Myocyte (in vitro differentiated cells): ENCODE results near the gene MACROD2. TPM values are rescaled to one million over a fixed set of nuclear protein-coding genes. Genes with fewer than 3 reads are reported as not detected.

Experiments used
- DNase-seq: peaks from one replicate; pipeline ENCODE4 v3.0.0-alpha.2; 2012; ENCODE audit warnings: low read depth
- total RNA-seq: library from RNA; depleted of rRNA; stranded (reverse); fragments of >200 nt; gene quantifications from 2 replicates; pipeline ENCODE4 v1.2.3, GENCODE V29; 2014

The MACROD2 gene
- total RNA-seq, 1 donor from 2014 or later: 5.3 TPM

DNA sequence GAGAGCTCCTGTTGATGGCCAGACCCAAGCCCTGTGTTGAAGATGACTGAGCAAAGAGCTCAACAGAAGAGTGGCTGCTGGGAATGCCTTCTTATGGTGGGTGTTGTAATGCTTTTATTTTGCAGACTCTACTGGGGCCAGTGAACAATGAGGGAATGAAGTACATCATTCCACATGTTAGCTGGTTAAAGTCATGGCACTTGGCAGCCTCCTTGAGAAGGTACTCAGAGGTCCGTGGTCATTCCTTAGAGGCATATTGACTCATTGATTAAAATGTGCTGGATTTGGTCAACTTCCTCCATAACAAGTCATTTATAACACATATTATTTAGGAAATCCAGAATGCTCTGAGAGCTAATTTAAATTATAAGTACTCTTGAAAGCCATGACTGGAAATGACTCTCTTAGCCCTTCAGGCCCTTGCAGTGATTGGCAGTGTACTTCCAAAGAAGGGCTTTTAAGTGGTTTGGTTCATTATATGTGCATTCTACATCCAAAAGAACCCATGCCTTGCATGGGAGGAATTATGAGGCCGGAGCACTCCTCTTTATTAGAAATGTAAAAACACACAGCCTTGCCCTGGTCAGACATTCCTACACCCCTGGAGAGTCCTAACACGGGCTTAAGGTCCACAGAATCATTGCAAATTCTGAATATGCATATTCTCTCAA is 1601.0 kb downstream of the MACROD2 start:
- DNase-seq: no peak

- no peak for DNase-seq
Measured at GRCh38 chr20:15597306-15597705, 1602.0 kb downstream of the MACROD2 start.

DNA sequence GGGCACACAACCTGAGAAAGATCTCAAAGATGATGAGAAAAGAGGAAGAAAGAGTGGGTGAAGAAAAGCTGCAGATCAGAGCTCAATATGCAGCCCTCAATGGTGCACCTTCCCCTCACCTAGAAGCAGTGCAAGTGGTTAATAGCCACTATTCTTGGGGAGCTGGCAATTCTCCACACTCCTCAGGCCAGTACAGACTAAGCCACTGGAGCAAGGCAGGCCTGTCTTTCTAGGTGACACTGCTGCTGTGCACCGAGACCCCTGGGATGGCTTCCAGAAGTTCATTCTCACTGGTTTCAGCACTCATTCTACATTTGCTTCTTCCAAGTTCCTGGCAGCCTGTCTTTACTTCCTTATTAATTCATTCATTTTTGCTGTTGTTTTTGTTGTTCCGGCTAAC is 1604.6 kb downstream of the MACROD2 start:
- no peak for DNase-seq

DNA sequence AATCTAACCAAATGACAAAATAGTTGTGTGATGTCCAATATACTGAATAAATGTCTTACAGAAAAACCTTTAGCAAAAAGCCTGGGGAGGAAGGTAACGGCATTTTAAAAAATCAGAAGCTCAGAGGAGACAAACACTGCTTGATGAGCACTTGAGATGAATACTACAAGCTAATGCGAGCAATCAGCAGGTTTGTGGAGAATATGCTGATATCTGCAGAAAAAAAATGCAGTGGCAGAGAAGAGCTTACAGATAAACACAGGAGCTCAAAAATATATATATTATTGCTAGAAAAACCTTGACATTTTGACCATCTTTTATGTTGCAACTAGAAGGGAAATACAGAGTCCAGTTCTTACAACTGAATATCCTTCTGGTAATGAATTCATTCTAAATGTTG is 1605.2 kb downstream of the MACROD2 start:
- no peak for DNase-seq

- no peak for DNase-seq
Measured at GRCh38 chr20:15603506-15603905, 1608.2 kb downstream of the MACROD2 start.

- peak; percentile 45 for DNase-seq
Measured at GRCh38 chr20:15603978-15604805, 1608.9 kb downstream of the MACROD2 start.

DNA sequence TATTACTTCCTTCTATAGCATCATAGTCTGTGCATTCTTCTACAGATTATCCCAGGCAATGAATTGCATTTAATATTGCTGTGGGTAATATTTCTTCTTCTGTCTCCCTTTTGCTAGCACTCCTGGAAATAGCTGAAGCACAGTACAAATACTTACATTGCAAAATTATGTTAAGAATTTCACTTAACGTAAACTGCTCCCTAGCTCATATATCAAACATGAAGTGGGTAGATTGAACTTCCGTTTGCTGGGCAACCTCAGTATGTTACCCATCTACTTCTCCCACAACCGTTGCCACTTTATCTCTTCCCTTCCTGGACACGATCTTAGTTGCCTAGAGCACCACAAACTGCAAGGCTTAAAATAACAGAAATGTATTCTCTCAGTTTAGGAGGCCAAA is 1614.6 kb downstream of the MACROD2 start:
- DNase-seq: no peak

DNA sequence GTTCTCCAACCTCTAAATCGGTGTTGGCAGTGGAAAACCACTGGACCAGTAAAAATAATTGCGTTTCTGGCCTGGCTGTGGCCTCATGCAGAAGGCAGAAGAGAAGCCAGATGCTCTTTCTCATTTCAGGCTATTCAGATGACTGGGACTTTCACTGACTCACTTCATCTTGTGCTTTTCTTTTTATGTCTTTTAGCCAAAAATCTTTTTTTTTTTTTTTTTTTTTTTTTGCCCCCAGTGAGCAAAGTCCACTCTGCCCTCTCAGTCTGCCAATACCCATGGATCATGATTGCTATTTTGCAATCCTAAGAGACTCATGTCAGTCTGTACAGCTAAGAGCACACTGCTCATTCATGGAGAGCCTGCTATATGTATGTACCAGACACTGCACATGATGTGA is 1615.5 kb downstream of the MACROD2 start:
- DNase-seq: no peak

DNA sequence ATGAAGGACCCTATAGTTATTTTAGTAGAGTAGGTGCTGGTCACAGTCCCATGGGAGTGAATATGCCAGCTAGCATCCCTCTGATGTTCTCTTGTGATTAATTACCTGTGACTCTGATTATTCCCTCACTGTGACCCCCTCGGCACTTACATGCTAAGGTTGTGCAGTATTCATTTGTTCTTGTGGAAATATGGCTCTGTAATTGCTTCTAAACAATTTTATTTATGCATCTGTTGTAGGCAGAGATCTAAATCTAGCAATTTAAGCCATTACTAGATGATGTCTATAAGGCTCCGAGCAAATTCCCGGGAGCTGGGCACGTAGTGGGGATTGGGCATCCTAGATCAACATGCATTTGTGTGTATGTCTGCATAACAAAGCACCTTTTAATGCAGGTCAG is 1616.2 kb downstream of the MACROD2 start:
- DNase-seq: no peak

DNA sequence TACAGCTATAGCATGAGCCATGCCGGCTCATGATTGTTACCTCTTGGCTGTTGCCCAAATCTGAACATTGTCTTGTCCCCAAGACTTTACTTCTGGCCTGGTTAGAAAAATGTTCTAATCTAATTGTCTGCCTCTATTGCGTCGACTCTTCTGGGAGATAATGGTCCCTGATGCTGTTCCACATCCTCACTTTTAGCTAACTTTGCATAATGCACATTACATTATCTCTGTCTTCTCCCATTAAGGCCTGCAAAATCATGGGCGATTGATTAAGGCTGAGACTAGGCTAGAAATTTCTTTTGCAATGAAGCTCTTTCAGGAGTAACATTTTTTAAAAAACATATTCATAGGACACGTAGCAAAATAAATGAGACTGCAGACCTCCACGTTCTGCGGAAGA is 1616.9 kb downstream of the MACROD2 start:
- DNase-seq: no peak

- DNase-seq: no peak
Measured at GRCh38 chr20:15612769-15613168, 1617.5 kb downstream of the MACROD2 start.

- no peak for DNase-seq
Measured at GRCh38 chr20:15613530-15613929, 1618.2 kb downstream of the MACROD2 start.

GRCh38 chr20:15616626-15617025 is 1621.3 kb downstream of the MACROD2 start:
- DNase-seq: no peak

DNA sequence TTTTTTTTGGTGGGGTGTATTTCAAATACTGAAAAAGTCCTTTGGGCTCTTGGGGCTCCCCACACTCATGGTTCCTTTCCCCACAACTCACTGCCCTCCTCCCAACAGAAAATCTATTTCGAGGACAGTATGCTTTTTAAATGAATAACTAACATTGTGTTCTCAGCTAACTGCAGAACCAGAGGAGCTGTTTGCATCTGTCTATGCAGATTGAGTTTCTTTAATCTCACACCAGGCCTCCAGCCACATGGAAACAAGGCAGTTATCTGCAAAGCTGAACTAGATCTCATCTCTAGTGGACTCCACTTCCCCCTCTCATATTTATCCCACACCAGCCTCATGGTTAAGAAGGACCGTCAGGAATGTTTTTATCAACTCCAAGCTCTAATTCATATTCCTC is 1622.8 kb downstream of the MACROD2 start:
- no peak for DNase-seq

GRCh38 chr20:15618912-15619311 is 1623.6 kb downstream of the MACROD2 start:
- no peak for DNase-seq

GRCh38 chr20:15619341-15619740 is 1624.0 kb downstream of the MACROD2 start:
- DNase-seq: peak; percentile 5

- DNase-seq: no peak
Measured at GRCh38 chr20:15619816-15620215, 1624.5 kb downstream of the MACROD2 start.

DNA sequence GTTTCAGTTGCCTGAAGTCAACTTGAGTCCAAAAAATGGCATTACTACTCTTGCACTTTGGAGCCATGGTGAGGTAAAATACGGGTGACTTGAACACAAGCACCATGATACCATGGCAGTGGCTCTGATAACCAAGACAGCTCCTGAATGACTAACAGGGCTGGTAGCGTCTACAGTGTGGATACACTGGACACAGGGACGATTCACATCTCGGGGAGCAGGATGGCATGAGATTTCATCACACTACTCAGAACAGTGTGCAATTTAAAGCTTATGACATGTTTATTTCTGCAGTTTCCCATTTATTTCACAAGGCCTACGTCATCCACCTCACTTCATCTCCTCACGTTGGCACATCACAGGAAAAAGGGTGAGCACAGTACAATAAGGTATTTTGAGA is 1627.1 kb downstream of the MACROD2 start:
- DNase-seq: no peak

- no peak for DNase-seq
Measured at GRCh38 chr20:15623215-15623614, 1627.9 kb downstream of the MACROD2 start.

- no peak for DNase-seq
Measured at GRCh38 chr20:15625981-15626380, 1630.7 kb downstream of the MACROD2 start.

GRCh38 chr20:15627089-15627488 is 1631.8 kb downstream of the MACROD2 start:
- DNase-seq: no peak

- DNase-seq: no peak
Measured at GRCh38 chr20:15627501-15627903, 1632.2 kb downstream of the MACROD2 start.

GRCh38 chr20:15628851-15629353 is 1633.6 kb downstream of the MACROD2 start:
- no peak for DNase-seq
